Keratinocyte (primary cell): Measurements from ENCODE around the gene DIP2C. TPM values are rescaled to one million over a fixed set of nuclear protein-coding genes. Genes with fewer than 3 reads are reported as not detected.

Experiments used
- DNase-seq: peaks from one replicate; pipeline ENCODE4 v3.0.0-alpha.2; 2011; ENCODE audit warnings: low read depth, missing footprints, low spot score
- FAIRE-seq: peaks from 2 replicates; lab custom pipeline; 2011; peaks lifted over from hg19 to GRCh38; lab: Jason Lieb, UNC
- H2AFZ ChIP-seq: 2 replicates; pipeline ENCODE4 v1.6.0; 2012; ENCODE audit warnings: low read length, control low read depth, inconsistent platforms; ENCODE audit not compliant: control insufficient read depth
- H3K27ac ChIP-seq: 2 replicates; pipeline ENCODE4 v1.5.1; 2011; ENCODE audit warnings: low read length; ENCODE audit not compliant: control insufficient read depth, insufficient read depth
- H3K27me3 ChIP-seq: 3 replicates; pipeline ENCODE4 v1.6.0; 2011; ENCODE audit warnings: low read length; ENCODE audit not compliant: control insufficient read depth, insufficient read depth; ENCODE audit errors: extremely low read depth
- H3K36me3 ChIP-seq, 2 experiments: 2 replicates in 1 of 2; 3 replicates in 1 of 2; pipeline ENCODE4 v1.5.1; 2011; ENCODE audit warnings: low read length in 2 of 2, mild to moderate bottlenecking in 1 of 2; ENCODE audit not compliant: control insufficient read depth in 2 of 2, insufficient read depth in 2 of 2; ENCODE audit errors: extremely low read depth in 1 of 2
- H3K4me1 ChIP-seq: 3 replicates; pipeline ENCODE4 v1.5.1; 2011; ENCODE audit warnings: low read length; ENCODE audit not compliant: control insufficient read depth, insufficient read depth; ENCODE audit errors: extremely low read depth
- H3K4me2 ChIP-seq: 3 replicates; pipeline ENCODE4 v1.6.0; 2011; ENCODE audit warnings: low read depth, low read length; ENCODE audit not compliant: control insufficient read depth, insufficient read depth; ENCODE audit errors: extremely low read depth
- H3K4me3 ChIP-seq, 3 experiments: fragments of 200-600 bp in 1 of 3; sonication (generic) in 1 of 3; 2 replicates in 2 of 3; 3 replicates in 1 of 3; pipeline ENCODE4 v1.5.1; 2011 to 2016; ENCODE audit warnings: low read length in 3 of 3, mild to moderate bottlenecking in 3 of 3, control low read depth in 2 of 3, inconsistent platforms in 1 of 3, low read depth in 1 of 3, mixed read lengths in 1 of 3, mixed run types in 1 of 3, moderate library complexity in 1 of 3; ENCODE audit not compliant: control insufficient read depth in 2 of 3, insufficient read depth in 2 of 3; ENCODE audit errors: extremely low read depth in 1 of 3
- H3K79me2 ChIP-seq: 2 replicates; pipeline ENCODE4 v1.6.0; 2012; ENCODE audit warnings: low read length; ENCODE audit not compliant: control insufficient read depth, insufficient read depth
- H3K9ac ChIP-seq: 3 replicates; pipeline ENCODE4 v1.6.0; 2011; ENCODE audit warnings: low read length; ENCODE audit not compliant: control insufficient read depth, insufficient read depth; ENCODE audit errors: extremely low read depth
- H3K9me1 ChIP-seq: 3 replicates; pipeline ENCODE4 v1.6.0; 2011; ENCODE audit warnings: low read length; ENCODE audit not compliant: control insufficient read depth, insufficient read depth; ENCODE audit errors: extremely low read depth
- H3K9me3 ChIP-seq: 2 replicates; pipeline ENCODE4 v1.5.1; 2012; ENCODE audit warnings: low read depth, low read length; ENCODE audit not compliant: control insufficient read depth
- H4K20me1 ChIP-seq: 3 replicates; pipeline ENCODE4 v1.6.0; 2011; ENCODE audit warnings: low read length; ENCODE audit not compliant: control insufficient read depth, insufficient read depth; ENCODE audit errors: extremely low read depth
- EZH2 ChIP-seq: IDR thresholded peaks from one replicate; pipeline ENCODE4 v1.6.1; 2012; ENCODE audit warnings: inconsistent platforms, mild to moderate bottlenecking, low read length, moderate library complexity
- dilution Hi-C: fragments of 300-500 bp; cut with MboI; formaldehyde crosslinking; loops from one replicate; pipeline ENCODE4 v1.7.0; 2020; ENCODE audit warnings: low sequenced_read_pairs; ENCODE audit not compliant: extremely low pct_ligation_motif_present
- polyA plus RNA-seq, 5 experiments: library from polyadenylated mRNA; depleted of rRNA in 3 of 5; stranded (reverse) in 3 of 5; stranded (forward) in 1 of 5; unstranded in 1 of 5; fragments of >200 nt; gene quantifications; 1 replicate in 1 of 5; 2 replicates in 3 of 5; 3 replicates in 1 of 5; pipeline versions ENCODE4 v1.2.1 to v1.2.3, GENCODE V29; 2011 to 2012; ENCODE audit warnings: missing spikeins in 2 of 5, low read depth in 1 of 5, low replicate concordance in 1 of 5
- TF ChIP-seq, protein P1 (sequence below), 3 experiments: IDR thresholded peaks in 1 of 3; conservative IDR thresholded peaks in 1 of 3; optimal IDR thresholded peaks in 1 of 3; 2 replicates in 2 of 3; 3 replicates in 1 of 3; pipeline versions ENCODE3 to v1.5.1; 2011; ENCODE audit warnings: low read length in 3 of 3, mild to moderate bottlenecking in 3 of 3, moderate library complexity in 2 of 3, control low read depth in 1 of 3, inconsistent platforms in 1 of 3; ENCODE audit not compliant: insufficient read depth in 2 of 3; ENCODE audit errors: extremely low read depth in 1 of 3

Gene DIP2C
- polyA plus RNA-seq, 1 donor (not counting 4 experiments of a cell fraction or from before 2014, with no cell fraction given) = 1.3 TPM

DNA sequence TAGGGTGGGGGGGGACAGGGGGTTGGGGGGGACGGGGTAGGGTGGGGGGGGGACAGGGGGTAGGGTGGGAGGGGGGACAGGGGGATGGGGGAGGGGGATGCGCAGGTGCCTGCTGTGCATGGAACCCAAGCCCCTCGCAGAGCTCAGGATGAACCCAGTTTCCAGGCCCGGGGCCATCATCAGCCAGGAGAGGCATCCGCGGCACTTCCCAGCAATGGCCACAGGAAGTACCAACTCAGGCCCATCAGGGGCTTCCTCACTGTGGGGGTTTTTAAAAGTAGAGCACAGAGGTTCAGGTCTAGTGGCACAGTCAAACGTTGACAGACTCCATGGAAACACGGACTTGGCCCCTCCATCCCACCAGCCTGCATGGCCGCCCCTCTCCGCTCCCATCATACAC, 172.7 kb downstream of the DIP2C start:
- no peak for TF ChIP-seq EZH2
- TF ChIP-seq, protein P1, sequence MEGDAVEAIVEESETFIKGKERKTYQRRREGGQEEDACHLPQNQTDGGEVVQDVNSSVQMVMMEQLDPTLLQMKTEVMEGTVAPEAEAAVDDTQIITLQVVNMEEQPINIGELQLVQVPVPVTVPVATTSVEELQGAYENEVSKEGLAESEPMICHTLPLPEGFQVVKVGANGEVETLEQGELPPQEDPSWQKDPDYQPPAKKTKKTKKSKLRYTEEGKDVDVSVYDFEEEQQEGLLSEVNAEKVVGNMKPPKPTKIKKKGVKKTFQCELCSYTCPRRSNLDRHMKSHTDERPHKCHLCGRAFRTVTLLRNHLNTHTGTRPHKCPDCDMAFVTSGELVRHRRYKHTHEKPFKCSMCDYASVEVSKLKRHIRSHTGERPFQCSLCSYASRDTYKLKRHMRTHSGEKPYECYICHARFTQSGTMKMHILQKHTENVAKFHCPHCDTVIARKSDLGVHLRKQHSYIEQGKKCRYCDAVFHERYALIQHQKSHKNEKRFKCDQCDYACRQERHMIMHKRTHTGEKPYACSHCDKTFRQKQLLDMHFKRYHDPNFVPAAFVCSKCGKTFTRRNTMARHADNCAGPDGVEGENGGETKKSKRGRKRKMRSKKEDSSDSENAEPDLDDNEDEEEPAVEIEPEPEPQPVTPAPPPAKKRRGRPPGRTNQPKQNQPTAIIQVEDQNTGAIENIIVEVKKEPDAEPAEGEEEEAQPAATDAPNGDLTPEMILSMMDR (optimal IDR thresholded peaks at IDR 0.05 in 1 of 3, IDR thresholded peaks at IDR 0.05 in 1 of 3, conservative IDR thresholded peaks at IDR 0.05 in 1 of 3; ENCODE audit: extremely low read depth in 1 of 3, insufficient read depth in 2 of 3, low read length in 3 of 3) = no peak
- Histone ChIP-seq H3K79me2 (no peaks in the 10 kb centered on the region), H3K9ac (no peak overlapping the region), H3K9me3 (no peaks in the 10 kb centered on the region), H2AFZ (no peak overlapping the region), H3K9me1 (no peaks in the 10 kb centered on the region), H4K20me1 (peaks cover 3% of the 10 kb centered on the region), H3K27ac (no peak overlapping the region), H3K27me3 (no peaks in the 10 kb centered on the region), H3K4me2 (no peak overlapping the region), H3K4me1 (peaks cover 13% of the 10 kb centered on the region), H3K36me3 (no peaks in the 10 kb centered on the region), H3K4me3 (no peak overlapping the region)
- no peak for DNase-seq
- no peak for FAIRE-seq
- dilution Hi-C loops = no loop called here

GRCh38 chr10:515674-516073, 173.8 kb downstream of the DIP2C start:
- FAIRE-seq = no peak

More at GRCh38 chr10:515674-516073, 173.8 kb downstream of the DIP2C start:
- Histone ChIP-seq H3K4me2 (no peak overlapping the region), H3K9me3 (no peaks in the 10 kb centered on the region), H3K9me1 (no peaks in the 10 kb centered on the region), H3K4me1 (peaks cover 14% of the 10 kb centered on the region), H3K27me3 (no peaks in the 10 kb centered on the region), H3K27ac (no peak overlapping the region), H4K20me1 (peaks cover 3% of the 10 kb centered on the region), H3K4me3 (no peak overlapping the region), H3K36me3 (no peaks in the 10 kb centered on the region), H3K79me2 (no peaks in the 10 kb centered on the region), H3K9ac (no peak overlapping the region), H2AFZ (no peak overlapping the region)
- dilution Hi-C loops = no loop called here
- TF ChIP-seq, protein P1 (optimal IDR thresholded peaks at IDR 0.05 in 1 of 3, IDR thresholded peaks at IDR 0.05 in 1 of 3, conservative IDR thresholded peaks at IDR 0.05 in 1 of 3; ENCODE audit: extremely low read depth in 1 of 3, insufficient read depth in 2 of 3, low read length in 3 of 3) = no peak
- TF ChIP-seq EZH2 = no peak
- no peak for DNase-seq
